Subcutaneous abdominal adipose tissue (tissue), 5 donors: ENCODE data around the gene NPAS4.
A peak's percentile ranks its signal among the peaks of the same experiment; 100 is the strongest.
"Not testable (repeated sequence)": the region's sequence is repeated elsewhere in the genome, so short reads cannot be mapped to it uniquely, and the experiment has no call there.

Experiments
- H3K27ac ChIP-seq: one replicate; pipeline ENCODE4 v1.7.0; 2013; ENCODE audit warnings: low read depth, mild to moderate bottlenecking, inconsistent platforms, low read length, moderate library complexity
- H3K27me3 ChIP-seq, 5 donors: one replicate each; pipeline ENCODE4 v1.7.0; 2013; ENCODE audit warnings: low read length in 5 of 5, inconsistent platforms in 1 of 5; ENCODE audit not compliant: control insufficient read depth in 5 of 5, insufficient read depth in 4 of 5
- H3K36me3 ChIP-seq, 5 donors: one replicate each; pipeline ENCODE4 v1.7.0; 2013; ENCODE audit warnings: low read length in 5 of 5; ENCODE audit not compliant: control insufficient read depth in 5 of 5, insufficient read depth in 5 of 5
- H3K4me1 ChIP-seq, 5 donors: one replicate each; pipeline ENCODE4 v1.7.0; 2013; ENCODE audit warnings: low read length in 5 of 5, mild to moderate bottlenecking in 3 of 5, moderate library complexity in 1 of 5; ENCODE audit not compliant: control insufficient read depth in 5 of 5, insufficient read depth in 5 of 5
- H3K4me3 ChIP-seq, 5 donors: one replicate each; pipeline ENCODE4 v1.7.0; 2013; ENCODE audit warnings: low read length in 5 of 5, low read depth in 1 of 5
- H3K9ac ChIP-seq, 5 donors: one replicate each; pipeline ENCODE4 v1.7.0; 2013; ENCODE audit warnings: low read length in 5 of 5, mild to moderate bottlenecking in 4 of 5, moderate library complexity in 3 of 5
- H3K9me3 ChIP-seq, 5 donors: one replicate each; pipeline ENCODE4 v1.7.0; 2013; ENCODE audit warnings: low read length in 5 of 5; ENCODE audit not compliant: control insufficient read depth in 5 of 5
- donor health status: healthy.
- donor health status: healthy.
- donor health status: healthy.
- donor health status: healthy.
- donor health status: healthy.

NPAS4 gene

DNA sequence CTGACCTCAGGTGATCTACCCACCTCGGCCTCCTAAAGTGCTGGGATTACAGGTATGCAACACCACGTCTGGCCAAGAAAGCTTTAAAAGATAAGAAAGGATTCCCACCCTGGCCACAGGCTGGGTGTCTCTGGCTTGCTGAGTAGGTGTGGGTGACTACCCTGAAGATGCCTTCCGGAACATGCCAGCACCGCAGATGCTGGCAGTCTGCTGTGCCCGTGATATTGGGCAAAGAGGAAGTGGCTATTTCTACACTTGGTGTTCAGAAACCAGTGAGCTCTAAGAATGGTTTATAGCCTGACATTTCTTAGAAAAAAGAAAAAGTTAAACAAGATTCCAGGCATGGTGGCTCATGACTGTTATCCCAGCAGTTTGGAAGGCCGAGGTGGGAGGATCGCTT, 11.8 kb downstream of the NPAS4 start:
- no peak overlapping the region for H3K27ac ChIP-seq
- H3K4me3 ChIP-seq, result no peak overlapping the region
- H3K9ac ChIP-seq, result no peak overlapping the region
- H3K9me3 ChIP-seq, result no peaks in the 10 kb centered on the region
- peaks cover 4 to 33% (median 24%) of the 10 kb centered on the region in 5 donors for H3K36me3 ChIP-seq
- no peaks in the 10 kb centered on the region for H3K4me1 ChIP-seq
- H3K27me3 ChIP-seq, result no peaks in the 10 kb centered on the region

DNA sequence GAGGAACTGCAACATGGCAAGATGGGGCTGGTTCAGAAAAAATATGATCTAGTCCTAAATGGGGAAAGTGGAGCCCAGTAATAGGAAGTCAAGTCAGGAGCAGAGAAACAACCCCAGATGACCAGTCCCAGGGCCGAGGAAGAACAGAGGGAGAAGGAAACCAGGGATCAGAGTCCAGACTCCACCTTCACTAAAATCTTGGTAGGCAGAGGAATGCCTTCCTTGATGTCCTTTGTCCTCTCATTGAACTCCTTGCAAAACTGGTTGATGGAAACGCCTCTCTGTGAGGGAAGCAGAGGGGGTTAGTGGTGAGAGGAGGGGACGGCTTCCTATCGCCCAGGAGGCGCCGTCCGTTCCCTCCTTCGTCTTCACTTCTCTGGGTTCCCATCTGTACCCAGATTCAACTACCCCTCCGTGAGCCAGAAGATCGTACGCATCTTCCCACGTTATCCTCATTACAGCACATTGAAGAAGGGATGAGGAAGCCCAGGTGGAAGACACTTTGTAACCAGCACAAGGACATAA, 17.2 kb downstream of the NPAS4 start:
- Histone ChIP-seq H3K4me1 (peaks cover 2 to 12% (median 8%) of the 10 kb centered on the region in 5 donors), H3K9me3 (peaks cover 0 to 7% (median 2%) of the 10 kb centered on the region in 5 donors), H3K36me3 (peaks cover 4 to 26% (median 24%) of the 10 kb centered on the region in 5 donors), H3K27ac (no peak overlapping the region), H3K27me3 (no peaks in the 10 kb centered on the region), H3K4me3 (peak overlapping the region; percentile 81 to 96 (median 92)), H3K9ac (peak overlapping the region; percentile 78 to 96 (median 92))

DNA sequence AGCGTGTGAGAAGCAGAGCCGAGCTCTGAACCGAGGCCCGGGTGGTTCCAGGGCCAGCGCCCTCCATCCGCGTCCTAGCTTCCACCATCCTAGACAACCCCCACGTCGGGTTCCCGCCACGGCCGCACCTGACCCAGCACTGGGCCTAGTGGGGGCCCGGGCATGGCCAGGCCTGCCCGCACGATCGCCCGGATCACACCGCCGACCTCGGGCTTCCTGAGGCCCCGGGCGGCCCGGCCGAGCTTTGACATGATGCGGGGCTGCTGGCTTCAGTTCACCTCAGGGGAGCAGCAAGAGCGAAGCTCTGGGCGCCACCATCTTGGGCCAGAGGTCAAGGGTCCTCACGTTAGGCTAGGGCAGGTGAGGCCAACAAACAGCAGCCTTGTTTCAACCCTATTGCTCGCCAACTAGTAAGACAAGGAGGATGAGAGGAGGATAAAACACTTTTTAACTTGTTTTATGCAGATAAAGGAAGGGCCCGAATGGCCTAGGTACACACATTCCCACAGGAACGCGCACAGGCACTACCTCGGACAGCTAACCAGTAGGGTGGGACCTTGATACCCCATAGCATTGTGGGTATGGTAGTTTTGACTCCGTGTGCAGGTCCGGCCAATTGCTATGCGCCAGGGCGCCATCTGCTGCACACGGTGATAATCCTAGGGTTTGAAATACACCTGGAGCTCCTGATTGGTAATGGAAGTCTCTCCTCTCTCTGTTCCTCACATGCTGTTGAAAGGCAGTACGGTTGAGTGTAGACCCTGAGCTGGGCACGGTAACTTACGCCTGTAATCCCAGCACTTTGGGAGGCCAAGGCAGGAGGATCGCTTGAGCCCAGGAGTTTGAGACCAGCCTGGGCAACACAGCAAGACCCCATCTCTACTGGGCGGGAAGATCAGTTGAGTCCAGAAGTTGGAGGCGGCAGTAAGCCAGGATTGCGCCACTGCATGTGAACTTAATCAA, 17.9 kb downstream of the NPAS4 start, which contains the start of gene MRPL11:
Gene MRPL11, minus strand, starts transcription at position 345 of the 963 bp plus-strand sequence. Its CDS starts 94 bp downstream, at position 251.
- H3K27ac ChIP-seq, result peak within 1 kb of the TSS; percentile 77
- H3K9ac ChIP-seq, result peak within 1 kb of the TSS; percentile 78 to 96 (median 92)
- H3K4me1 ChIP-seq, result peaks cover 2 to 12% (median 8%) of the 10 kb centered on the region in 5 donors
- H3K36me3 ChIP-seq, result peaks cover 4 to 26% (median 24%) of the 10 kb centered on the region in 5 donors
- H3K27me3 ChIP-seq, result no peaks in the 10 kb centered on the region
- peaks cover 0 to 14% (median 8%) of the 10 kb centered on the region in 5 donors for H3K9me3 ChIP-seq
- H3K4me3 ChIP-seq, result peak within 1 kb of the TSS; percentile 86 to 96 (median 94)

DNA sequence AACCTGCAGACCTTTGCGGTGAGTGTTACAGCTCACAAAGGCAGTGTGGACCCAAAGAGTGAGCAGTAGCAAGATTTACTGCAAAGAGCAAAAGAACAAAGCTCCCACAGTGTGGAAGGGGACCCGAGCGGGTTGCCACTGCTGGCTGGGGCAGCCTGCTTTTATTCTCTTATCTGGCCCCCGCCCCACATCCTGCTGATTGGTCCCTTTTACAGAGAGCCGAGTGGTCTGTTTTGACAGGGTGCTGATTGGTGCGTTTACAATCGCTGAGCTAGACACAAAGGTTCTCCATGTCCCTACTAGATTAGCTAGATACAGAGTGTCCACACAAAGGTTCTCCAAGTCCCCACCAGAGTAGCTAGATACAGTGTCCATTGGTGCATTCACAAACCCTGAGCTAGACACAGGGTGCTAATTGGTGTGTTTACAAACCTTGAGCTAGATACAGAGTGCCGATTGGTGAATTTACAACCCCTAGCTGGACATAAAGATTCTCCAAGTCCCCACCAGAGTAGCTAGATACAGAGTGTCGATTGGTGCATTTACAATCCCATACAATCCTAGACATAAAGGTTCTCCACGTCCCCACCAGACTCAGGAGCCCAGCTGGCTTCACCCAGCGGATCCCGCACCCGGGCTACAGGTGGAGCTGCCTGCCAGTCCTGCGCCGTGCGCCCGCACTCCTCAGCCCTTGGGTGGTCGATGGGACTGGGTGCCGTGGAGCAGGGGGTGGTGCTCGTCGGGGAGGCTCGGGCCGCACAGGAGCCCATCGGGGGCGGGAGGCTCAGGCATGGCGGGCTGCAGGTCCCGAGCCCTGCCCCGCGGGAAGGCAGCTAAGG, 19.5 kb downstream of the NPAS4 start:
- Histone ChIP-seq H3K4me1 (peaks cover 2 to 12% (median 8%) of the 10 kb centered on the region in 5 donors), H3K36me3 (peaks cover 0 to 19% (median 17%) of the 10 kb centered on the region in 5 donors), H3K9me3 (peaks cover 0 to 20% (median 8%) of the 10 kb centered on the region in 5 donors)
- not testable (repeated sequence) for H3K27me3 ChIP-seq, H3K9ac ChIP-seq, H3K27ac ChIP-seq, H3K4me3 ChIP-seq

DNA sequence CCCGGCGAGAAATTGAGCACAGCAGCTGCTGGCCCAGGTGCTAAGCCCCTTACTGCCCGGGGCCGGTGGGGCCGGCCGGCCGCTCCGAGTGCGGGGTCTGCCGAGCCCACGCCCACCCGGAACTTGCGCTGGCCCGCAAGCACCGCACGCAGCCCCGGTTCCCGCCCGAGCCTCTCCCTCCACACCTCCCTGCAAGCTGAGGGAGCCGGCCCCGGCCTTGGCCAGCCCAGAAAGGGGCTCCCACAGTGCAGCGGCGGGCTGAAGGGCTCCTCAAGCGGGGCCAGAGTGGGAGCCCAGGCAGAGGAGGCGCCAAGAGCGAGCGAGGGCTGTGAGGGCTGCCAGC, 20.1 kb downstream of the NPAS4 start:
- H3K27ac ChIP-seq, H3K4me3 ChIP-seq, H3K9ac ChIP-seq, H3K27me3 ChIP-seq: not testable (repeated sequence)
- Histone ChIP-seq H3K36me3 (peaks cover 0 to 13% (median 11%) of the 10 kb centered on the region in 5 donors), H3K4me1 (peaks cover 2 to 12% (median 8%) of the 10 kb centered on the region in 5 donors), H3K9me3 (peaks cover 0 to 20% (median 8%) of the 10 kb centered on the region in 5 donors)

DNA sequence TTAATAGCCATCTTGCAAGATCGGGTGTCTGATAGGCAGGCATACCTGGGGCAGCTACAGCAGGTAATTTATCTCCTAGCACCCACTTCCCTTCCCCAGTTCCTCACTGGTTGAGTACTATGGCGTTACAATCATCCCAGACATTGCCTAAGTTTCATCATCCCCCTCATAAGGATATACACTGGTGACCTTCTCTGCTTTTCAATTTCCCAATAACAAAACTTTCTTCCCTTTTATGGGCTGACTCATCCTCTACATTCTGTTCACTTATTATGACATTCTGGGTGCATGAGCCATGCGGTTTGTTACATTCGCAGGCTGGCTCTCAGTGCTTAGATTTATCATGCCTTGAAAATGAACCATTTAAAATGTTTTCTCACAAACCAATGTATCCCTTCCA, 22.8 kb downstream of the NPAS4 start:
- H3K4me3 ChIP-seq, result peak overlapping the region in 2 of 5 donors; percentile 28 to 32
- H3K36me3 ChIP-seq, result no peaks in the 10 kb centered on the region
- H3K27me3 ChIP-seq, result no peaks in the 10 kb centered on the region
- no peak overlapping the region for H3K27ac ChIP-seq
- peaks cover 0 to 20% (median 8%) of the 10 kb centered on the region in 5 donors for H3K9me3 ChIP-seq
- no peak overlapping the region for H3K9ac ChIP-seq
- H3K4me1 ChIP-seq, result peaks cover 0 to 3% (median 0%) of the 10 kb centered on the region in 5 donors

DNA sequence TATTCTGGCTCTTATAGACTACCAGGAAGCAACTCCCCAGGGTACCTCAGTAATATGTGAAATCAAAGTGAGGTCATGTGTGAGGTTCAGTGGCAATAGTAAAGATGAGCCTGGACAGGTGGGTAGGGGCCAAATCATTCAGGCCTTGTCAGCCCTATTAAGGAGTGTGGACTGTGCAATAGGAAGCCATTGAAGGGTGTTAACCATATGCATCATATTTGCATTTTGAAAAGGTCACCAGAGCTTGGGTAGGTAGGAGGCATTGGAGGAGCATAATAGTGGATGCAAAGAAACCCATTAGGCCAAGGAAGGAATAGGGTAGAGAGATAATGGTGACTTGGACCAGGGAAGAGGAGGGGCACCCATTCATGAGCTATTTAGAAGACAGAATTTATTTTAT, 26.2 kb downstream of the NPAS4 start:
- Histone ChIP-seq H3K9me3 (peaks cover 0 to 20% (median 8%) of the 10 kb centered on the region in 5 donors), H3K9ac (no peak overlapping the region), H3K4me1 (no peaks in the 10 kb centered on the region), H3K36me3 (no peaks in the 10 kb centered on the region), H3K4me3 (no peak overlapping the region), H3K27me3 (no peaks in the 10 kb centered on the region), H3K27ac (no peak overlapping the region)

DNA sequence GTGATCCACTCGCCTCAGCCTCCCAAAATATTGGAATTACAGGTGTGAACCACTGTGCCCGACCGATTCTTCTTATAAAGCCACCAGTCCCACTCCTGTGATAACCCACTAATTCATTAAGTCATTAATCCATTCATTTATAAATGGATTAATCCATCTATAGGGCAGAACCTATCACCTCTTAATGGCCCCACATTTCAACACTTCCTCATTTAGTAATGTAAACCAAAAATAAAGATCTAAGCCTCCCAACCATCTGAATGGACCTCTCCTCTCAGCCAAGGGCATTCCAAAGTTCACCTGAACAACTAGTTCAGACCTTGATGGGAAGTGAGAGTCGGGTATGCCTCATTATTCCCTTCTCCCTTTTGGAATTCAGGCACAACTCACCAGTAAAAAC, 27.7 kb downstream of the NPAS4 start:
- H3K27ac ChIP-seq, result no peak overlapping the region
- no peaks in the 10 kb centered on the region for H3K36me3 ChIP-seq
- H3K9ac ChIP-seq, result no peak overlapping the region
- H3K4me3 ChIP-seq, result no peak overlapping the region
- H3K9me3 ChIP-seq, result peaks cover 0 to 8% (median 2%) of the 10 kb centered on the region in 5 donors
- H3K27me3 ChIP-seq, result no peaks in the 10 kb centered on the region
- no peaks in the 10 kb centered on the region for H3K4me1 ChIP-seq

DNA sequence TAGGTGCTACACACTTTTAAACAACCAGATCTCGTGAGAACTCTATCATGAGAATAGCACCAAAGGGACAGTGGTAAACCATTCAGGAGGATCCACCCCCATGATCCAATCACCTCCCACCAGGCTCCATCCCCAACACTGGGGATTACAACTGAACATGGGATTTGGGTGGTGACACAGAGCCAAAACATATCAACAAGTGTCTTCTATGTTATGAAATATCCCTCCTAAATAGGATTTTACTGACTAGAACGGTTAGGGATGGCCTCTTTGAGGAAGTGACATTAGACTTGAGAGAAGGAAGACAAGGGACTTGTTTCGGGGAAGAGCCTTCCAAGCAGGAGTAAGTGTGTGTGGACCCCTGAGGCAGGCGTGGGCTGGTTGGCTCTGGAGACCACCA, 29.7 kb downstream of the NPAS4 start:
- no peaks in the 10 kb centered on the region for H3K9me3 ChIP-seq
- no peak overlapping the region for H3K27ac ChIP-seq
- no peaks in the 10 kb centered on the region for H3K4me1 ChIP-seq
- no peak overlapping the region for H3K4me3 ChIP-seq
- H3K27me3 ChIP-seq, result peaks cover 0 to 6% (median 0%) of the 10 kb centered on the region in 5 donors
- no peaks in the 10 kb centered on the region for H3K36me3 ChIP-seq
- H3K9ac ChIP-seq, result no peak overlapping the region
